ENCODE measurements around the gene GPC1.

DNA sequence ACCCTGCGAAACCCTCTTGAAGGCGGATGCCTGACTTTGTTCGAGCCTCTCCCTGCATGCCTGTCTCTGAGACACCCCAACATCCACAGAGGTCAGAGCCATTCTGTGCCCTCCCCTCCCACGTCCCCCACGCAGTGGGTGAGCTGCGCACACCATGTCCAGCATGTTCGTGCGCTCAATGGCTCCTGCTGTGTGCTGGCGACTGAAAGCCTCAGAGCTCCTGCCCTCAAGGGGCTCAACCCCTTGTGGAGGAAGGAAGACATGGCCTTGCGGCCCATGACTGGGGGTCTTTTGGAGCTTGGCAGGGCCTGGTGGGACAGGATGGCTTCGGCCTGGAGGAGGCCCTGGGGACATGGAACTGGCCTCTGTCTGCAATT, 76.6 kb downstream of the GPC1 start:
- TF ChIP-seq, protein P1, sequence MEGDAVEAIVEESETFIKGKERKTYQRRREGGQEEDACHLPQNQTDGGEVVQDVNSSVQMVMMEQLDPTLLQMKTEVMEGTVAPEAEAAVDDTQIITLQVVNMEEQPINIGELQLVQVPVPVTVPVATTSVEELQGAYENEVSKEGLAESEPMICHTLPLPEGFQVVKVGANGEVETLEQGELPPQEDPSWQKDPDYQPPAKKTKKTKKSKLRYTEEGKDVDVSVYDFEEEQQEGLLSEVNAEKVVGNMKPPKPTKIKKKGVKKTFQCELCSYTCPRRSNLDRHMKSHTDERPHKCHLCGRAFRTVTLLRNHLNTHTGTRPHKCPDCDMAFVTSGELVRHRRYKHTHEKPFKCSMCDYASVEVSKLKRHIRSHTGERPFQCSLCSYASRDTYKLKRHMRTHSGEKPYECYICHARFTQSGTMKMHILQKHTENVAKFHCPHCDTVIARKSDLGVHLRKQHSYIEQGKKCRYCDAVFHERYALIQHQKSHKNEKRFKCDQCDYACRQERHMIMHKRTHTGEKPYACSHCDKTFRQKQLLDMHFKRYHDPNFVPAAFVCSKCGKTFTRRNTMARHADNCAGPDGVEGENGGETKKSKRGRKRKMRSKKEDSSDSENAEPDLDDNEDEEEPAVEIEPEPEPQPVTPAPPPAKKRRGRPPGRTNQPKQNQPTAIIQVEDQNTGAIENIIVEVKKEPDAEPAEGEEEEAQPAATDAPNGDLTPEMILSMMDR (IDR thresholded peaks at IDR 0.05; ENCODE audit: poor library complexity) = no peak
- TF ChIP-seq EZH2 (IDR thresholded peaks at IDR 0.05; ENCODE audit: borderline replicate concordance) = no peak
- TF ChIP-seq EZH2phosphoT487 (IDR thresholded peaks at IDR 0.05; ENCODE audit: low read depth, severe bottlenecking, unreplicated experiment) = no peak
